Subcutaneous adipose tissue (tissue), 4 donors: ENCODE results near the gene NPW. TPM values are rescaled to one million over a fixed set of nuclear protein-coding genes. Genes with fewer than 3 reads are reported as not detected.

Experiments
- total RNA-seq, 4 donors: library from RNA; depleted of rRNA; stranded (reverse); fragments of >200 nt; gene quantifications; one replicate each; pipeline ENCODE4 v1.1.0, GENCODE V29; 2016
- TF ChIP-seq, protein P1 (sequence below): fragments of 450-650 bp; IDR thresholded peaks from one replicate; pipeline ENCODE4 v1.5.1; 2016; ENCODE audit warnings: low read depth, mild to moderate bottlenecking, control low read depth, antibody characterized with exemption, moderate library complexity

Gene NPW
- total RNA-seq, 4 donors from 2014 or later = not detected

DNA sequence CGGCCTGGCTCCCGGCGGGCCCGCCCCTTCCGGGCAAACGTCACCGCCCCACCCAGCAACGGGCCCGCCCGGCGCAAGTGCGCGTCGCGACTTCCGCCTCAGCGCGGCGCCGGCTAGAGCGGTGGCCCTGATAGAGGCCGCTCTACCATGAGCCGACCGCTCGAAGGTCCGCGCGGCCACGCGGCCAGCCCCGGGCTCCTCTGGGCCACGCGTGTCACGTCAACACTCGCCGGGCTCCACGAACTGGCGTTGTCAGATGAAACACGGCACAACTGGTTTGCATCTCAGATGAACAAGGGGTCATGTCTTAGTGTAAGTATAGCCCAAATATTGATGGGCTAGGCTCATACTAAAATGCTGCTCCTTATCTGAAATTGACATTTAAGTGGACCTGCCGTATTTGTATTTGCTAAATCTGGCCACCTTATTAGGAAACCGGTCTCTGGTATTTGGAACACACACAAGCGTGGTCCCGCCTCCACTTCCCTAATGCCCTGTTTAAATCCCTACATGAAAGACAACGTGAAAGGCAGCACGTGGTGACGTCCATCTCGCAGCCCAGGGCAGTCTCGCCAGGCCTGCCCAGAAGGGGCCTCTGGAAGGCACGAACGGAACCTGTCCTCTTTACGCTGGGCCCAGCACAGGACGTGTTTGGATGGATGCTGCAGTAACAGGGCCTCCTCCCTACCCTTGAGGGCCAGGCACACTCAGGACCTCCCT lies 9.6 kb upstream of the NPW start, which contains the start of gene ZNF598:
Gene ZNF598 (minus strand): TSS at position 31 of the 720 bp plus-strand sequence.
- TF ChIP-seq, protein P1, sequence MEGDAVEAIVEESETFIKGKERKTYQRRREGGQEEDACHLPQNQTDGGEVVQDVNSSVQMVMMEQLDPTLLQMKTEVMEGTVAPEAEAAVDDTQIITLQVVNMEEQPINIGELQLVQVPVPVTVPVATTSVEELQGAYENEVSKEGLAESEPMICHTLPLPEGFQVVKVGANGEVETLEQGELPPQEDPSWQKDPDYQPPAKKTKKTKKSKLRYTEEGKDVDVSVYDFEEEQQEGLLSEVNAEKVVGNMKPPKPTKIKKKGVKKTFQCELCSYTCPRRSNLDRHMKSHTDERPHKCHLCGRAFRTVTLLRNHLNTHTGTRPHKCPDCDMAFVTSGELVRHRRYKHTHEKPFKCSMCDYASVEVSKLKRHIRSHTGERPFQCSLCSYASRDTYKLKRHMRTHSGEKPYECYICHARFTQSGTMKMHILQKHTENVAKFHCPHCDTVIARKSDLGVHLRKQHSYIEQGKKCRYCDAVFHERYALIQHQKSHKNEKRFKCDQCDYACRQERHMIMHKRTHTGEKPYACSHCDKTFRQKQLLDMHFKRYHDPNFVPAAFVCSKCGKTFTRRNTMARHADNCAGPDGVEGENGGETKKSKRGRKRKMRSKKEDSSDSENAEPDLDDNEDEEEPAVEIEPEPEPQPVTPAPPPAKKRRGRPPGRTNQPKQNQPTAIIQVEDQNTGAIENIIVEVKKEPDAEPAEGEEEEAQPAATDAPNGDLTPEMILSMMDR = no peak

DNA sequence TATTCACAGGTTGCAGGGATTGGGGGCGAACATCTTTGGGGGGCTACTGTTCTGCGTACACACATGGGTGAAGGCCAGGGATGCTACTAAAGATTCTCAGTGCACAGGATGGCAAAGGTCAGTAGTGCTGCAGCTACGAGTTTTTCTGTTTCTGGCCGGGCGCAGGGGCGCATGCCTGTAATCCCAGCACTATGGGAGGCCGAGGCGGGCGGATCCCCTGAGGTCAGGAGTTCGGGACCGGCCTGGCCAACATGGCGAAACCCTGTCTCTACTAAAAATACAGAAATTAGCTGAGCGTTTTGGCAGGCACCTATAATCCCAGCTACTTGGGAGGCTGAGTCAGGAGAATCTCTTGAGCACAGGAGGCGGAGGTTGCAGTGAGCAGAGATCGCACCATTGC lies 6.1 kb upstream of the NPW start:
- TF ChIP-seq, protein P1 = no peak

DNA sequence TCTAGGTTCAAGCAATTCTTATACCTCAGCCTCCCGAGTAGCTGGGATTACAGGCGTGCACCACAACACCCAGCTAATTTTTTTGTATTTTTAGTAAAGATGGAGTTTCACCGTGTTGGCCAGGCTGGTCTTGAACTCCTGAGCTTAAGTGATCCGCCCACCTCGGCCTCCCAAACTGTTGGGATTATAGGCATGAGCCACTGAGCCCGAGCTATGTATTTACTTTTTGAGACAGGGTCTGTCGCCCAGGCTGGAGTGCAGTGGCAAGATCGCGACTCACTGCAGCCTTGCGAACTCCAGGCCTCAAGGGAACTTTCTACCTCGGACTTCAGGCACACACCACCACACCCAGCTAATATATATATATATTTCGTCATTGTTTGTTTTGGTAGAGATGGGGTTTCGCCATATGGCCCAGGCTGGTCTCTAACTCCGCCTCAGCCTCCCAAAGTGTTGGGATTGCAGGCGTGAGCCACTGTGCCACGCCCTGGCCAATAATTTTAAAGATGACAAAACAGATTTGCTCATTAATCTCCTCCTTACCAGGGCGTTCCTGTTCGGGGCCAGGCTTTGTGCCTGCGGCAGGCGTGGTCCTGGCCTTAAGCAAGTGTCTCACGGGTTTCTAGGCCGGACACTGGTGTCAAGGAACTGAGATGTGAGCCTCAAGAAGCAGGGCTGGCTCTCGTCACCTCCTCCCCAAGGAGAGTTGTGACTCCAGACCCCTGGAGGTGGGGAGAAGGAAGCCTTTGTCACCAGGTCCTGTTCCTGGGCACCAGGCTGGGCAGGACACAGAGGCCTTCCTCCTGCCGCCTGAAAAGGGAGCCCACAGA lies 4.3 kb upstream of the NPW start:
- TF ChIP-seq, protein P1 = no peak

DNA sequence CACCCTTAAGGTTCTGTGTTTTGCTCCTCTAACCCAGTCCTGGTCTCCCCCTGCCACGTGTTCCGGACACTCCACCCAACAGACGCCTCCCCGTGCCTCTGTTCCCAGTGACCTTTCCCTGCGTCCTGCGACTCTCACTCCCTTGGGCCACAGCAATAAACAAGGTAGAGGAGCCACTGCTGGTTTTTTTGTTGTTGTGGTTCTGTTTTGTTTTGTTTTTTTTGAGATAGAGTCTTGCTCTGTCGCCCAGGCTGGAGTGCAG lies 3.7 kb upstream of the NPW start:
- TF ChIP-seq, protein P1 = no peak

DNA sequence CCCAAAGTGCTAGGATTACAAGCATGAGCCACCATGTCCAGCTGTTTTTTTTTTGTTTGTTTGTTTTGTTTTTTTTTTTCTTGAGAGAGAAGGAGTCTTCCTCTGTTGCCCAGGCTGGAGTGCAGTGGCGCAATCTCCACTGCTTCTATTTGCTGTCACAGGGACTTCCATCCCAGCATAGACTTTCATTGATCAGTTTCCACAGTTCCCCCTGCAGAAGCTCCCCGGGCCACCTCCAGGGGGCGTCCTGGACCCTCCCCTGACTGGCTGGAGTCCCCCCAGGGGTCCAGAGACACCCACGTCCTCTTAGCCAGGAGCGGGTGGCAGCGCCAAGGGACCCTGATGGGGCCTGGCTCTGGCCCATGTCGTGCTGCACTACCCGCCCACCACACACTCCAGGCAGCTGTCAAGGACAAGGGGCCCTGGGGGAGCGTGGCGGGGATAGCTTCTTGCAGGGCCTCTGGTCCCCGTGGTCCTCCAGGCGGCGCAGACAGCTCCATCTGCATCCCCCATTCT lies 3.1 kb upstream of the NPW start:
- TF ChIP-seq, protein P1 = no peak

DNA sequence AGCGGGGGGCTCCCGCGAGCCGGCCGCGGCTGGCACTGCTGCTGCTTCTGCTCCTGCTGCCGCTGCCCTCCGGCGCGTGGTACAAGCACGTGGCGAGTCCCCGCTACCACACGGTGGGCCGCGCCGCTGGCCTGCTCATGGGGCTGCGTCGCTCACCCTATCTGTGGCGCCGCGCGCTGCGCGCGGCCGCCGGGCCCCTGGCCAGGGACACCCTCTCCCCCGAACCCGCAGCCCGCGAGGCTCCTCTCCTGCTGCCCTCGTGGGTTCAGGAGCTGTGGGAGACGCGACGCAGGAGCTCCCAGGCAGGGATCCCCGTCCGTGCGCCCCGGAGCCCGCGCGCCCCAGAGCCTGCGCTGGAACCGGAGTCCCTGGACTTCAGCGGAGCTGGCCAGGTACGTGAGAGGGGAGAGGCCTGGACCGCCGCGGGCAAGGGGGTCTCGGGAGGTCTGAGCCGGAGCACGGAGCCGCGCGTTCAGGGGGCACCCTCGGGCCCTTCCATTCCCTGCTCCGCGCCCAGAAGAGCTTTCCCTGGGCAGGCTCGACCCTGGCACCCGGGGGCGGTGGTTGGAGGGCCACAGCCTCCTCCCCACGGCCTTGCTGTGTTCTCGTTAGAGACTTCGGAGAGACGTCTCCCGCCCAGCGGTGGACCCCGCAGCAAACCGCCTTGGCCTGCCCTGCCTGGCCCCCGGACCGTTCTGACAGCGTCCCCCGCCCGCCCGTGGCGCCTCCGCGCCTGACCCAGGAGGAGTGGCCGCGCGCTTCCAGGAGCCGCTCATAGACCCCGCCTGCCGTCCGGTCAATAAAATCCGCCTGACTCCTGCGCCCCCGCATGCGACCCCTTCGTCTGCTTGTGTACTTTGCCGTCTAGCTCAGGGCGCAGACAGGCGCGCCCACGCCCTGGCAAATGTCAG lies 591 bp downstream of the NPW start:
- TF ChIP-seq, protein P1 = no peak
